NOMO-1 treated with DMSO at 0.1 percent for 48 hours (cell line): Measurements from ENCODE around the gene GPHN.

Experiments used
- DNase-seq: peaks from one replicate; lab custom pipeline; 2025; ENCODE audit not compliant: unreplicated experiment; lab: John Stamatoyannopoulos, UW

The GPHN gene

GRCh38 chr14:67207810-67208209 is 699.9 kb downstream of the GPHN start:
- no peak for DNase-seq

- DNase-seq: no peak
These were observed 710.2 kb downstream of the GPHN start for GRCh38 chr14:67218126-67218525.

DNA sequence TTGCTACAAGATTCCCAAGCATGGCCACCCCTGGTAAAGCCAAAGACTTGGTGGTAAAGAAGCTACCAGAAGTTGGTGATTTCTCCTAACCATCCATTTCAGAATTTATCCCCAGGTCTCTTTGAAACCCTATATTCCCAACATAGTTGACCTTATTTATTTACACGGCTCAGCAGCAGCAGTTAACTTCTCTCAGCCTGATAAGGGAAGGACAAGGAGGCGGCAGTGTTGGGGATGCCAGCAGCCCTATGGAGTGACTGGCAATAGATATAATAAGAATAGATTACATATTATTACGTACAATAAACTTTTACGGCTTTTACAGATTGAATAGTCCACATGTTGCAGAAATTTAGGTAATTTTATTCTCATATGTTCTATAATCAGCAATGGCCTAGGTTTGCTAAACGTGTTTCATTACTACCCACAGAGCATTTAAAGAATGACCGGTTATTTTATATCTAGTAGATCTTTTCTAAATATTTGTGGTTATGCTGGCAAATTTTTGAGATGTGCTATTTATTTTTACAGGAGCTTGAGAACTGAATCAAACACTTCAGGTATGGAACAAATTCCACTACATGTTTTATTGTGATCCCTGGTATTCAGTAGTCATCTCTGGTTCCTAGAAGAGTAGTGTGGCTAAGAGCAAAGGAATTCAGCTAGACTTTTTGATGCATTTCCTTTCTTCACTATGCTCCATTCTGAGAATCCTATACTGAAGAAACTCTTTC is 713.5 kb downstream of the GPHN start:
- no peak for DNase-seq

- no peak for DNase-seq
These were observed 714.0 kb downstream of the GPHN start for GRCh38 chr14:67221982-67222328.

DNA sequence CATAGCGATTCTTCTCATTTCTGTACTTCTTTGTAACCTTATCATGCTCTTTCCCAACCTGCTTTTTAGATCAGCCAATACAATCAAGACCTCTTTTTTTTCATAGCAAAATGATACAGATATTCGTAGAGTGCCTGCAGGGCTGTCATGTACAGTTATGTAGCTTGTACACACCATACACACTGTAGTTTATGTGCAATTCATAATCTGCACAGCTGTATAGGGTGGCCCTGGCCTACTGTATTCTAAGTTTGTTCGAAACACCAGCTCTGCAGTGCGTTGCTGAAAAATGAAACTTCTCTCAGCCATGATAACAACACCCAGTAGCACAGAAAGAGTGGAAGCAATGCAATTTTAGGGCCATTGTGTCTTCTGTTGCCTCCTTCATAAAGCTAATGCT is 717.6 kb downstream of the GPHN start:
- DNase-seq: no peak

GRCh38 chr14:67228325-67228984 is 720.5 kb downstream of the GPHN start:
- DNase-seq: no peak
